ENCODE data around the gene TXK.

Gene TXK

GRCh38 chr4:48025005-48025404, 109.0 kb downstream of the TXK start:
- POLR2A ChIA-PET: no interaction called here
- no peak for DNase-seq (ENCODE audit: extremely low spot score)
- CTCF ChIA-PET: interaction anchor here (0.7 to 3.0 kb wide), 6 partner anchors 9 to 22 kb away, joined by 3 to 9 read pairs (median 4); partner anchors contain the start of genes CNGA1 and NIPAL1
- TF ChIP-seq CTCF (IDR thresholded peaks at IDR 0.05; ENCODE audit: control extremely low read depth, extremely low read depth, low read depth, missing control alignments): no peak

- TF ChIP-seq CTCF (IDR thresholded peaks at IDR 0.05; ENCODE audit: control extremely low read depth, extremely low read depth, low read depth, missing control alignments): no peak
- DNase-seq (ENCODE audit: extremely low spot score): no peak
- POLR2A ChIA-PET: no interaction called here
- CTCF ChIA-PET: interaction anchor here (0.7 to 3.0 kb wide), 6 partner anchors 8 to 23 kb away, joined by 3 to 9 read pairs (median 4); partner anchors contain the start of genes CNGA1 and NIPAL1
Measured at GRCh38 chr4:48024522-48024921, 109.5 kb downstream of the TXK start.

GRCh38 chr4:48022192-48022799, 111.8 kb downstream of the TXK start:
- TF ChIP-seq CTCF (IDR thresholded peaks at IDR 0.05; ENCODE audit: control extremely low read depth, extremely low read depth, low read depth, missing control alignments): no peak
- CTCF ChIA-PET: no interaction called here
- no peak for DNase-seq (ENCODE audit: extremely low spot score)
- POLR2A ChIA-PET: no interaction called here

GRCh38 chr4:48021100-48021499, 113.0 kb downstream of the TXK start:
- no peak for TF ChIP-seq CTCF (IDR thresholded peaks at IDR 0.05; ENCODE audit: control extremely low read depth, extremely low read depth, low read depth, missing control alignments)
- ChIA-PET POLR2A (no interaction called here), CTCF (interaction anchor here (1.1 to 4.3 kb wide), 2 partner anchors 9 to 12 kb away, joined by 3 to 33 read pairs; no protein-coding TSS in a partner anchor)
- no peak for DNase-seq (ENCODE audit: extremely low spot score)

- POLR2A ChIA-PET: no interaction called here
- CTCF ChIA-PET: interaction anchor here (1.1 to 4.3 kb wide), 12 partner anchors 10 to 92 kb away, joined by 3 to 33 read pairs (median 6); no protein-coding TSS in a partner anchor
- no peak for DNase-seq (ENCODE audit: extremely low spot score)
- no peak for TF ChIP-seq CTCF (IDR thresholded peaks at IDR 0.05; ENCODE audit: control extremely low read depth, extremely low read depth, low read depth, missing control alignments)
Measured at GRCh38 chr4:48018112-48018511, 115.9 kb downstream of the TXK start.

GRCh38 chr4:48017108-48017571, 116.9 kb downstream of the TXK start:
- DNase-seq (ENCODE audit: extremely low spot score): peak; percentile 47
- TF ChIP-seq CTCF (IDR thresholded peaks at IDR 0.05; ENCODE audit: control extremely low read depth, extremely low read depth, low read depth, missing control alignments): no peak
- ChIA-PET POLR2A (no interaction called here), CTCF (interaction anchor here (1.1 to 4.3 kb wide), 7 partner anchors 11 to 93 kb away, joined by 3 to 33 read pairs (median 8); no protein-coding TSS in a partner anchor)
